ENCODE data around the gene TBP.

- no peak for TF ChIP-seq POLR2A (IDR thresholded peaks at IDR 0.05)
- no peak for TF ChIP-seq CTCF (IDR thresholded peaks at IDR 0.05)
Observed at GRCh38 chr6:170535004-170535403, 19.2 kb upstream of the TBP start.

Data from transverse colon (tissue), 3 donors.